ENCODE data around the gene GATAD2B. TPM values are rescaled to one million over a fixed set of nuclear protein-coding genes. Genes with fewer than 3 reads are reported as not detected.

The GATAD2B gene
- total and polyA plus RNA-seq, 4 donors: 16.3 to 35.3 (median 26.7) TPM

GRCh38 chr1:153801786-153802697, 120.7 kb downstream of the GATAD2B start:
- H3K4me1 ChIP-seq (ENCODE audit: control insufficient read depth, insufficient read depth, low read length): no peaks in the 10 kb centered on the region
- no peak overlapping the region for H3K27ac ChIP-seq (ENCODE audit: low read depth, low read length)
- WGBS (ENCODE audit: insufficient coverage): 84% methylated on average over 6 of the region's 7 CpGs
- no peak overlapping the region for H3K4me3 ChIP-seq (ENCODE audit: low read depth, low read length)
- no peaks in the 10 kb centered on the region for H3K27me3 ChIP-seq (ENCODE audit: control insufficient read depth, insufficient read depth, low read length)
- peaks cover 45% of the 10 kb centered on the region for H3K36me3 ChIP-seq (ENCODE audit: control insufficient read depth, insufficient read depth, low read length)
- peak in 1 of 6 donors; percentile 17 for DNase-seq (ENCODE audit: low read depth in 4 of 6, low spot score in 6 of 6)
- no peaks in the 10 kb centered on the region for H3K9me3 ChIP-seq (ENCODE audit: control insufficient read depth, insufficient read depth, low read length)

GRCh38 chr1:153801028-153801625, 121.6 kb downstream of the GATAD2B start:
- DNase-seq (ENCODE audit: low read depth in 4 of 6, low spot score in 6 of 6): no peak

GRCh38 chr1:153800516-153800915, 122.3 kb downstream of the GATAD2B start:
- no peak overlapping the region for H3K27ac ChIP-seq (ENCODE audit: low read depth, low read length)
- H3K4me1 ChIP-seq (ENCODE audit: control insufficient read depth, insufficient read depth, low read length): peaks cover 10% of the 10 kb centered on the region
- H3K36me3 ChIP-seq (ENCODE audit: control insufficient read depth, insufficient read depth, low read length): peaks cover 45% of the 10 kb centered on the region
- no peaks in the 10 kb centered on the region for H3K27me3 ChIP-seq (ENCODE audit: control insufficient read depth, insufficient read depth, low read length)
- DNase-seq (ENCODE audit: low read depth in 4 of 6, low spot score in 6 of 6): no peak
- 81% methylated on average over 4 of the region's 7 CpGs for WGBS (ENCODE audit: insufficient coverage)
- no peak overlapping the region for H3K4me3 ChIP-seq (ENCODE audit: low read depth, low read length)
- H3K9me3 ChIP-seq (ENCODE audit: control insufficient read depth, insufficient read depth, low read length): no peaks in the 10 kb centered on the region

More at GRCh38 chr1:153801028-153801625, 121.6 kb downstream of the GATAD2B start:
- H3K36me3 ChIP-seq (ENCODE audit: control insufficient read depth, insufficient read depth, low read length): peaks cover 45% of the 10 kb centered on the region
- 85% methylated on average over 5 of the region's 6 CpGs for WGBS (ENCODE audit: insufficient coverage)
- H3K4me3 ChIP-seq (ENCODE audit: low read depth, low read length): no peak overlapping the region
- no peak overlapping the region for H3K27ac ChIP-seq (ENCODE audit: low read depth, low read length)
- H3K27me3 ChIP-seq (ENCODE audit: control insufficient read depth, insufficient read depth, low read length): no peaks in the 10 kb centered on the region
- no peaks in the 10 kb centered on the region for H3K9me3 ChIP-seq (ENCODE audit: control insufficient read depth, insufficient read depth, low read length)
- H3K4me1 ChIP-seq (ENCODE audit: control insufficient read depth, insufficient read depth, low read length): peaks cover 4% of the 10 kb centered on the region

GRCh38 chr1:153799566-153800465, 123.0 kb downstream of the GATAD2B start:
- H3K27ac ChIP-seq (ENCODE audit: low read depth, low read length): no peak overlapping the region
- 93% methylated on average over 21 of the region's 27 CpGs for WGBS (ENCODE audit: insufficient coverage)
- H3K4me1 ChIP-seq (ENCODE audit: control insufficient read depth, insufficient read depth, low read length): peaks cover 17% of the 10 kb centered on the region
- H3K9me3 ChIP-seq (ENCODE audit: control insufficient read depth, insufficient read depth, low read length): no peaks in the 10 kb centered on the region
- H3K36me3 ChIP-seq (ENCODE audit: control insufficient read depth, insufficient read depth, low read length): peaks cover 47% of the 10 kb centered on the region
- no peak for DNase-seq (ENCODE audit: low read depth in 4 of 6, low spot score in 6 of 6)
- H3K4me3 ChIP-seq (ENCODE audit: low read depth, low read length): no peak overlapping the region
- H3K27me3 ChIP-seq (ENCODE audit: control insufficient read depth, insufficient read depth, low read length): no peaks in the 10 kb centered on the region

- peaks cover 25% of the 10 kb centered on the region for H3K4me1 ChIP-seq (ENCODE audit: control insufficient read depth, insufficient read depth, low read length)
- 86% methylated on average over 1 of the region's 4 CpGs for WGBS (ENCODE audit: insufficient coverage)
Observed at GRCh38 chr1:153799016-153799415, 123.8 kb downstream of the GATAD2B start.

GRCh38 chr1:153798468-153798780, 124.3 kb downstream of the GATAD2B start:
- 90% methylated on average over 3 of the region's 3 CpGs for WGBS (ENCODE audit: insufficient coverage)

More at GRCh38 chr1:153799016-153799415, 123.8 kb downstream of the GATAD2B start:
- Histone ChIP-seq H3K9me3 (ENCODE audit: control insufficient read depth, insufficient read depth, low read length) (no peaks in the 10 kb centered on the region), H3K27me3 (ENCODE audit: control insufficient read depth, insufficient read depth, low read length) (no peaks in the 10 kb centered on the region), H3K36me3 (ENCODE audit: control insufficient read depth, insufficient read depth, low read length) (peaks cover 49% of the 10 kb centered on the region), H3K4me3 (ENCODE audit: low read depth, low read length) (no peak overlapping the region), H3K27ac (ENCODE audit: low read depth, low read length) (no peak overlapping the region)
- DNase-seq (ENCODE audit: low read depth in 4 of 6, low spot score in 6 of 6): no peak

GRCh38 chr1:153796786-153797659, 125.7 kb downstream of the GATAD2B start:
- 69% methylated on average over 23 of the region's 26 CpGs for WGBS (ENCODE audit: insufficient coverage)
- Histone ChIP-seq H3K4me3 (ENCODE audit: low read depth, low read length) (no peak overlapping the region), H3K36me3 (ENCODE audit: control insufficient read depth, insufficient read depth, low read length) (peaks cover 42% of the 10 kb centered on the region), H3K9me3 (ENCODE audit: control insufficient read depth, insufficient read depth, low read length) (no peaks in the 10 kb centered on the region), H3K4me1 (ENCODE audit: control insufficient read depth, insufficient read depth, low read length) (peaks cover 25% of the 10 kb centered on the region), H3K27me3 (ENCODE audit: control insufficient read depth, insufficient read depth, low read length) (no peaks in the 10 kb centered on the region), H3K27ac (ENCODE audit: low read depth, low read length) (no peak overlapping the region)
- peak in 2 of 6 donors; percentile 74 to 88 for DNase-seq (ENCODE audit: low read depth in 4 of 6, low spot score in 6 of 6)

More at GRCh38 chr1:153798468-153798780, 124.3 kb downstream of the GATAD2B start:
- H3K9me3 ChIP-seq (ENCODE audit: control insufficient read depth, insufficient read depth, low read length): no peaks in the 10 kb centered on the region
- H3K4me3 ChIP-seq (ENCODE audit: low read depth, low read length): no peak overlapping the region
- no peak for DNase-seq (ENCODE audit: low read depth in 4 of 6, low spot score in 6 of 6)
- no peak overlapping the region for H3K27ac ChIP-seq (ENCODE audit: low read depth, low read length)
- H3K4me1 ChIP-seq (ENCODE audit: control insufficient read depth, insufficient read depth, low read length): peaks cover 25% of the 10 kb centered on the region
- H3K27me3 ChIP-seq (ENCODE audit: control insufficient read depth, insufficient read depth, low read length): no peaks in the 10 kb centered on the region
- H3K36me3 ChIP-seq (ENCODE audit: control insufficient read depth, insufficient read depth, low read length): peaks cover 51% of the 10 kb centered on the region

- DNase-seq (ENCODE audit: low read depth in 4 of 6, low spot score in 6 of 6): no peak
- Histone ChIP-seq H3K36me3 (ENCODE audit: control insufficient read depth, insufficient read depth, low read length) (peaks cover 34% of the 10 kb centered on the region), H3K9me3 (ENCODE audit: control insufficient read depth, insufficient read depth, low read length) (no peaks in the 10 kb centered on the region), H3K27ac (ENCODE audit: low read depth, low read length) (no peak overlapping the region), H3K27me3 (ENCODE audit: control insufficient read depth, insufficient read depth, low read length) (no peaks in the 10 kb centered on the region), H3K4me1 (ENCODE audit: control insufficient read depth, insufficient read depth, low read length) (peaks cover 33% of the 10 kb centered on the region), H3K4me3 (ENCODE audit: low read depth, low read length) (no peak overlapping the region)
- WGBS (ENCODE audit: insufficient coverage): 76% methylated on average over 7 of the region's 9 CpGs
Observed at GRCh38 chr1:153795934-153796785, 126.6 kb downstream of the GATAD2B start.
